Measurements from ENCODE around the gene MLYCD.

DNA sequence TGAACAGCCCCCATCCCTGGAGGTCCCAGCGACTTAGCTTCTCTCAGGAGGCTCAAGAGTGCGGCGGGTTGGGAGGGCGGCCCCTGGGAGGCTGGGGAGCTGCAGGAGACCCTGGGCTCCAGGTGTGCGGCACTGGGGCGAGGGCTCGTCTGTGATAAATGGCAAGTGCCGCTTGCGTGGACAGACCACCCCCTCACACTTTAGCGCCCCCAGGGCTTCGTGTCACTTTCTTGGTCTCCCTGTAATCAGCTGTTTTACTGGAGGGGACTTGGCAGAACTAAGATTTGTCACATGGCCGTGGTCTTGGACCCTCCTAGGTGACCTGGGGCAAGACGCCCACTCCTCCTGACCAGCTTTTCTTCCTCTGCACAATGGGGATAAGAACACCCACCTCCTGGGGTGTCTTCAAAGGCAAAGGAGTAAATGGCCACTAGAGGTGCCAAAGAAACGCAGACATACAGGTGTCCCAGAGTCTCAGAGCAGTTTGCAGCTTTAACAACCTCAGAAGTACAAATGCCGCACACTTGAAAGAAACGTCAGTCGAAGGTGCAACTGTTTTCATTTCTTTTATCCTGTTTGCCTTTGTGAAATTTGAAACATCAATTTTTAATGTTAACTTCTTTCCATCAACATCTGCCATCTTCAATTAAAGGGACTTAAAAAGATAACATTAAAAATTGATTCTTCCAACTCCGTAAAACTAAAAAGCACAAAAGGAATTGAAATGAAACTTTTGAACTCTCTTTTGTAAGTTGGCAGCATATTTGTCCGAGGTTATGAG lies 55.1 kb downstream of the MLYCD start:
- TF ChIP-seq YY1 (IDR thresholded peaks at IDR 0.05; ENCODE audit: insufficient read depth, insufficient read length) (no peak), SUZ12 (IDR thresholded peaks at IDR 0.05; ENCODE audit: extremely low read depth, insufficient read depth, insufficient read length) (no peak), ZNF274 (IDR thresholded peaks at IDR 0.05; ENCODE audit: low read depth, low read length) (no peak)

Measured in NT2/D1 (cell line).